DND-41 (cell line): ENCODE results near the gene ROCK1.

Source experiments
- CTCF ChIP-seq: IDR thresholded peaks from 2 replicates; pipeline ENCODE4 v1.5.1; 2012; ENCODE audit warnings: borderline replicate concordance, low read length, moderate library complexity, mild to moderate bottlenecking; ENCODE audit not compliant: poor library complexity, severe bottlenecking; ENCODE audit errors: extremely low read depth
- EZH2 ChIP-seq: IDR thresholded peaks from 3 replicates; pipeline ENCODE4 v1.6.1; 2012; ENCODE audit warnings: borderline replicate concordance, low read depth, mild to moderate bottlenecking, moderate library complexity, low read length, inconsistent platforms; ENCODE audit not compliant: severe bottlenecking

- TF ChIP-seq CTCF (no peak), EZH2 (no peak)
Measured at GRCh38 chr18:21053127-21053526, 58.5 kb downstream of the ROCK1 start.
